Superior temporal gyrus (tissue), 1 donor: ENCODE data around the gene C1GALT1C1.

Source experiments
- DNase-seq: peaks from one replicate; pipeline ENCODE4 v3.0.0-alpha.2; 2016; ENCODE audit errors: extremely low spot score

Gene C1GALT1C1

GRCh38 chrX:120585702-120586101, 44.2 kb downstream of the C1GALT1C1 start:
- no peak for DNase-seq
